Measurements from ENCODE around the gene TSR3. TPM values are rescaled to one million over a fixed set of nuclear protein-coding genes. Genes with fewer than 3 reads are reported as not detected.

The TSR3 gene
- total RNA-seq, 2 donors from 2014 or later, result 39.1 to 44.8 TPM

GRCh38 chr16:1326391-1326790 is 25.3 kb downstream of the TSR3 start:
- H3K4me3 Mint-ChIP-seq, result no peak overlapping the region
- H3K4me1 Mint-ChIP-seq (ENCODE audit: low read depth), result peaks cover 3% of the 10 kb centered on the region
- H3K36me3 Mint-ChIP-seq (ENCODE audit: insufficient read depth in 2 of 2), result peaks cover 3 to 6% of the 10 kb centered on the region in 2 donors
- ATAC-seq (replicated peaks in 1 of 2), result no peak
- peak overlapping the region; percentile 23 for H3K27ac Mint-ChIP-seq
- DNase-seq, result no peak
- H3K27me3 Mint-ChIP-seq (ENCODE audit: low read depth), result peaks cover 4% of the 10 kb centered on the region
- no peaks in the 10 kb centered on the region for H3K9me3 Mint-ChIP-seq

DNA sequence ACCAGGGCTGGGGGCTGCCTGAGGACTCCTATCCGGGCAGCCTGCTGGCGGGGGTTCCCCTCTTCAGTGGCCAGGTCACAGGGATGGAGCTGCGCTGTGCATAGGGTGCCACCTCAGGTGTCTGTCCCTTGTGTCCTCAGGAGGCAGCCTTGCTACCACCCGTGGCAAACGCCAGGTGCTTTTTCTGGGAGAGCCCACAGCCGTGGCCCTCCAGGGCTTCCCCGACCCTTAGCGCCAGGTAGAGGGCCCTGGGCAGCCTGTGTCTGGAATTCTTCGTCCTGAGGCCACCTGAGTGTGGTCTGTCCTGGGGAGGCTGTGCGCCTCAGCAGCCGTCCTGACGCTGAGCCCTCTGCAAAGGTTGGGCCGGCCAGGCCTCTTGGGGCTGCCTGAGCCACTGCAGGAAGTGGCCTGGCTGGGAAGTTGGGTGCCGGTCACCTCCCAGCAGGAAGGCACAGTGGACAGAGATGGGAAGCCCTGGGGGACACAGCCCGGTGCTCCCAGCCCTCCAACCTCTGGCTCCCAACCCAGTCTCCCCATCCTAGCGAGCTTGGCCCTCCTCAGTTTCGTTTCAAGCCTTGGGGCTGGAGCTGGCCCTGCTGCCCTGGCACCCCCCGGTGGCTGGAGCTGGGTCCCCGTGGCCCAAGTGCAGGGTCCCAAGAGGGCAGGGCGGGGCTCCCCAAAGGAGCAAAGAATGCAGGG is 25.9 kb downstream of the TSR3 start:
- peaks cover 3 to 6% of the 10 kb centered on the region in 2 donors for H3K36me3 Mint-ChIP-seq (ENCODE audit: insufficient read depth in 2 of 2)
- H3K4me1 Mint-ChIP-seq (ENCODE audit: low read depth), result no peaks in the 10 kb centered on the region
- H3K9me3 Mint-ChIP-seq, result no peaks in the 10 kb centered on the region
- no peaks in the 10 kb centered on the region for H3K27me3 Mint-ChIP-seq (ENCODE audit: low read depth)
- peak in 1 of 2 donors; percentile 12 for ATAC-seq (replicated peaks in 1 of 2)
- no peak overlapping the region for H3K4me3 Mint-ChIP-seq
- no peak overlapping the region for H3K27ac Mint-ChIP-seq
- no peak for DNase-seq

DNA sequence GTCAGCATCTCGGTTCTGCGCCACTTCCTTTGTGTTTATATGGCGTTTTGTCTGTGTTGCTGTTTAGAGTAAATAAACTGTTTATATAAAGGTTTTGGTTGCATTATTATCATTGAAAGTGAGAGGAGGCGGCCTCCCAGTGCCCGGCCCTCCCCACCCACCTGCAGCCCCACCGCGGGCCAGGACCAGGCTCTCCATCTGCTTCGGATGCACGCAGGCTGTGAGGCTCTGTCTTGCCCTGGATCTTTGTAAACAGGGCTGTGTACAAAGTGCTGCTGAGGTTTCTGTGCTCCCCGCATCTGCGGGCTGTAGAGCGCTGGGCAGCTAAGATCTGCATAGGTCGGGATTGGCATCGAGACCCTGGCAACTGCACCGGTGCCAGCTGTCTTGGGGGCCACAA is 26.4 kb downstream of the TSR3 start:
- DNase-seq (no peak), ATAC-seq (replicated peaks in 1 of 2) (no peak)
- no peak overlapping the region for H3K27ac Mint-ChIP-seq
- peaks cover 3 to 6% of the 10 kb centered on the region in 2 donors for H3K36me3 Mint-ChIP-seq (ENCODE audit: insufficient read depth in 2 of 2)
- H3K4me3 Mint-ChIP-seq, result no peak overlapping the region
- no peaks in the 10 kb centered on the region for H3K9me3 Mint-ChIP-seq
- no peaks in the 10 kb centered on the region for H3K4me1 Mint-ChIP-seq (ENCODE audit: low read depth)
- H3K27me3 Mint-ChIP-seq (ENCODE audit: low read depth), result no peaks in the 10 kb centered on the region

DNA sequence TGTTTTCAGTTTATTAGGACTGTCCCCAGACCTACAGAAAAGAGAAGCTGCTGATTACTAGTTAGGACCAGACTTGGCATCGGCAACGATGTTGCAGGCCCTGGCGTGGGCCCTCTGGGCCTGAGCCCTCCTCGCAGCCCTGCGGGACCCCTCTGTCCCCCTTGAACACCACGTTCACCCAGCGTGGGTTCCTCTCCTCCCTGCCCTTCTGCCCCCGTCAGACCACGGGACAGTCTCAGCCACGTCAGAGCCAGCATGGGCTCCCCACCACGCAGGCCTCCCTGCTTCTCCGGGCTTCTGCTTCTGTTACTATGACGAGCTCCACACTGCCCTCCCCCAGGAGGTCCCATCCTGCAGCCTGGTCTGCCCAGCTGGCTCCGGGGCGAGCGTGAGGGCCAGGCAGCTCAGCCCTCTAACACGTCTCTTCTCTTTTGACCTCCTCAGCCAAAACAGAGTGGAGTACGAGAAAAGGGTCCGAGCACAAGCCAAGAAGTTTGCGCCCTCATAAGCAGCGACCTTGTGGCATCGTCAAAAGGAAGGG is 27.3 kb downstream of the TSR3 start:
- DNase-seq (no peak), ATAC-seq (replicated peaks in 1 of 2) (no peak)
- no peaks in the 10 kb centered on the region for H3K9me3 Mint-ChIP-seq
- H3K4me3 Mint-ChIP-seq, result no peak overlapping the region
- no peaks in the 10 kb centered on the region for H3K27me3 Mint-ChIP-seq (ENCODE audit: low read depth)
- H3K4me1 Mint-ChIP-seq (ENCODE audit: low read depth), result no peaks in the 10 kb centered on the region
- H3K27ac Mint-ChIP-seq, result no peak overlapping the region
- peaks cover 3 to 7% of the 10 kb centered on the region in 2 donors for H3K36me3 Mint-ChIP-seq (ENCODE audit: insufficient read depth in 2 of 2)

DNA sequence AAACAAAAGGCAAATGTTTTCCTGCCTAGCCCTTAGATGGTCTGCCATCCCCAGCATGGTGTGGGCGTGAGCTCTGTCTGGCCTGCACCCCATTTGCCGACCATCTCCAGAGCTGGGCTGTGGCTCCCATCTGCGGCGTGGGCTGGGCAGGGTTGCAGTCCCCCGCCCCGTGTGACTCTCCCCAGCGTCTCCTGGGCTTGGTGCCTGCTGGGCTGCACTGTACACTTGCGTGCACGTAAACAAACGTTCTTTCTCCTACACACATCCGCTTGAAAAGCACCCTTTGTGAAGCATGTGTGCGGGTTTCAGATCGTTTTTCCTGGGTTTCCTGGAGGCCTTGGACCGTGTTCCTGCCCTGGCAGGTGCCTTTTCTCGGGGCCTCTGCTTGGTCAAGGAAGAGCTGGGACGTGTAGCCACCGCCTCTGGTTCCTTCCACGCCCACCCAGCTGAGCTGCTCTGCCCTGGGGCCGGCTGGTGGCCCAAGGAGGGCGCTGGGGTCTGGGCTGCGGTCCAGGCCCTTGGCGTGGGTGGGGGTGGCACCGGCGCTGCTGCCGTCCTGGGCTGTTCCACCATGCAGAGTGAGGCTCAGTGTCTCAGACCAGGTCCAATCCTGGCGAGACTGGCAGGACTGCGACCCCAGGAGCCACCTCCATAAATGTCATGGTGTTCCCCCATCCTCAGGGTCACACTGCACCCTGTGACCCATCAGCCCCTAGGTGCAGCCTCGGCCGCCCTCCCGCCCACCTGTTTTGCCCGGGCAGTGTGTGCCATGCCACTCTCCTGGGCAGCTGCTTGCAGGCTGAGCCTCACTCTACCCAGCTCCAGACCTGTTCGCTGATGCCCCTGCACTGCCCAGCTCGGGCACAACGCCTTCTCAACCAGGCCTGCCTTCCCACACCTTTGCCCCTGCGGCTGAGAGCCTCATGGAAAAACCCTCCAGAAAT is 28.1 kb downstream of the TSR3 start:
- Mint-ChIP-seq H3K4me3 (no peak overlapping the region), H3K9me3 (no peaks in the 10 kb centered on the region), H3K27ac (no peak overlapping the region), H3K4me1 (ENCODE audit: low read depth) (no peaks in the 10 kb centered on the region), H3K36me3 (ENCODE audit: insufficient read depth in 2 of 2) (peaks cover 3 to 12% of the 10 kb centered on the region in 2 donors), H3K27me3 (ENCODE audit: low read depth) (no peaks in the 10 kb centered on the region)
- DNase-seq (no peak), ATAC-seq (replicated peaks in 1 of 2) (peak; percentile 8 to 19)

GRCh38 chr16:1322407-1322806 is 29.3 kb downstream of the TSR3 start:
- Mint-ChIP-seq H3K27me3 (ENCODE audit: low read depth) (no peaks in the 10 kb centered on the region), H3K36me3 (ENCODE audit: insufficient read depth in 2 of 2) (peaks cover 6 to 23% of the 10 kb centered on the region in 2 donors), H3K27ac (no peak overlapping the region), H3K9me3 (no peaks in the 10 kb centered on the region), H3K4me1 (ENCODE audit: low read depth) (no peaks in the 10 kb centered on the region), H3K4me3 (no peak overlapping the region)
- DNase-seq, result no peak
- ATAC-seq (replicated peaks in 1 of 2), result no peak

GRCh38 chr16:1320658-1321240 is 30.9 kb downstream of the TSR3 start:
- H3K27me3 Mint-ChIP-seq (ENCODE audit: low read depth), result no peaks in the 10 kb centered on the region
- peak in 1 of 2 donors; percentile 18 for ATAC-seq (replicated peaks in 1 of 2)
- no peak overlapping the region for H3K27ac Mint-ChIP-seq

DNA sequence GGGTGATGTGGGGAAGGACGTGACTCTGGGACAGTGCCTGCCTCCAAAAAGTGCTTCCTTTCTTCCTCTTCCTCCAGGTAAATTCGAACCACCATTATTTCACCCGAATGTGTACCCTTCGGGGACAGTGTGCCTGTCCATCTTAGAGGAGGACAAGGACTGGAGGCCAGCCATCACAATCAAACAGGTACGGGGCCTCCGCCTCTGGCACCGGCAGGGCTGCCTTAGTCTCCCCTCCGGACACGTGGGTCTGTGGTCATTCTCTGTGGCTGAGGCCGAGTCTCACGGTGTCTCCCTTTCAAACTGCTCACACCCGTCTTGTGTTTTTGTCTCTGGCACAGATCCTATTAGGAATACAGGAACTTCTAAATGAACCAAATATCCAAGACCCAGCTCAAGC is 31.6 kb downstream of the TSR3 start:
- Mint-ChIP-seq H3K27ac (peak overlapping the region; percentile 19), H3K27me3 (ENCODE audit: low read depth) (no peaks in the 10 kb centered on the region), H3K4me1 (ENCODE audit: low read depth) (no peaks in the 10 kb centered on the region), H3K9me3 (no peaks in the 10 kb centered on the region), H3K36me3 (ENCODE audit: insufficient read depth in 2 of 2) (peaks cover 6 to 31% of the 10 kb centered on the region in 2 donors), H3K4me3 (no peak overlapping the region)
- DNase-seq (no peak), ATAC-seq (replicated peaks in 1 of 2) (no peak)

More at GRCh38 chr16:1320658-1321240, 30.9 kb downstream of the TSR3 start:
- Mint-ChIP-seq H3K36me3 (ENCODE audit: insufficient read depth in 2 of 2) (peaks cover 6 to 31% of the 10 kb centered on the region in 2 donors), H3K4me1 (ENCODE audit: low read depth) (no peaks in the 10 kb centered on the region), H3K4me3 (no peak overlapping the region), H3K9me3 (no peaks in the 10 kb centered on the region)
- DNase-seq, result no peak

DNA sequence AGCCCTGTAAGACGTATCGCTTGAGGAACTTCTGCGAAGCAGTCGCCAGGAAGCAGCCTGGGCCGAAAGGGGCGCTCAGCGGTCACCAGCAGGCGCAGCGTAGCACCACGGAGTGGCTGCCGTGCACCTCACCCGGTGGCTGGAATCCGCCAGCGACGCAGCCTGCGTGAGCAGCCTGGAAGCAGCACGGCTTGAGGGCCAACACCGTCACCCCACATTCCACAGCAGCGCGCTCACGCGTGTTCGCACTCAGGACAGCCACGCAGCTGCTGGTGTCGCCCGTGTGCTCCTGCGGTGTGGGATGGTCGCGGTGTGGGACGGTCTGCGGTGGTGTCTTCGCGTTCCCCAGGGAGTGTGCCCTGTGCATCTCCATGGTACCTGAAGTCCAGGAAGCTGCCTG is 32.6 kb downstream of the TSR3 start:
- no peaks in the 10 kb centered on the region for H3K4me1 Mint-ChIP-seq (ENCODE audit: low read depth)
- H3K4me3 Mint-ChIP-seq, result no peak overlapping the region
- H3K27me3 Mint-ChIP-seq (ENCODE audit: low read depth), result no peaks in the 10 kb centered on the region
- ATAC-seq (replicated peaks in 1 of 2), result no peak
- no peak overlapping the region for H3K27ac Mint-ChIP-seq
- DNase-seq, result no peak
- no peaks in the 10 kb centered on the region for H3K9me3 Mint-ChIP-seq
- H3K36me3 Mint-ChIP-seq (ENCODE audit: insufficient read depth in 2 of 2), result peaks cover 6 to 31% of the 10 kb centered on the region in 2 donors

- peaks cover 4 to 27% of the 10 kb centered on the region in 2 donors for H3K36me3 Mint-ChIP-seq (ENCODE audit: insufficient read depth in 2 of 2)
- no peak for ATAC-seq (replicated peaks in 1 of 2)
These were observed 33.5 kb downstream of the TSR3 start for GRCh38 chr16:1318268-1318545.

GRCh38 chr16:1317479-1318267 is 34.0 kb downstream of the TSR3 start:
- no peak overlapping the region for H3K27ac Mint-ChIP-seq
- ATAC-seq (replicated peaks in 1 of 2) (no peak), DNase-seq (no peak)
- no peaks in the 10 kb centered on the region for H3K9me3 Mint-ChIP-seq
- H3K4me1 Mint-ChIP-seq (ENCODE audit: low read depth), result peaks cover 6% of the 10 kb centered on the region
- H3K4me3 Mint-ChIP-seq, result no peak overlapping the region
- H3K27me3 Mint-ChIP-seq (ENCODE audit: low read depth), result no peaks in the 10 kb centered on the region
- peaks cover 4 to 27% of the 10 kb centered on the region in 2 donors for H3K36me3 Mint-ChIP-seq (ENCODE audit: insufficient read depth in 2 of 2)

More at GRCh38 chr16:1318268-1318545, 33.5 kb downstream of the TSR3 start:
- DNase-seq, result no peak
- peak overlapping the region; percentile 76 for H3K27ac Mint-ChIP-seq
- no peak overlapping the region for H3K4me3 Mint-ChIP-seq
- peaks cover under 1% of the 10 kb centered on the region for H3K4me1 Mint-ChIP-seq (ENCODE audit: low read depth)
- no peaks in the 10 kb centered on the region for H3K27me3 Mint-ChIP-seq (ENCODE audit: low read depth)
- H3K9me3 Mint-ChIP-seq, result no peaks in the 10 kb centered on the region

- Mint-ChIP-seq H3K4me1 (ENCODE audit: low read depth) (peaks cover 16% of the 10 kb centered on the region), H3K27ac (no peak overlapping the region), H3K4me3 (no peak overlapping the region), H3K9me3 (no peaks in the 10 kb centered on the region), H3K36me3 (ENCODE audit: insufficient read depth in 2 of 2) (peaks cover 4 to 27% of the 10 kb centered on the region in 2 donors), H3K27me3 (ENCODE audit: low read depth) (no peaks in the 10 kb centered on the region)
- no peak for DNase-seq
- no peak for ATAC-seq (replicated peaks in 1 of 2)
These were observed 35.7 kb downstream of the TSR3 start for GRCh38 chr16:1316033-1316405.
